GM12873 (cell line): ENCODE results near the gene TRIML2.

ENCODE experiments used
- TF ChIP-seq, protein P1 (sequence below): IDR thresholded peaks from 2 replicates; pipeline ENCODE4 v1.5.1; 2012; ENCODE audit warnings: low read depth, mild to moderate bottlenecking, moderate library complexity, low read length, control low read depth; ENCODE audit not compliant: insufficient read depth; ENCODE audit errors: missing control alignments

Gene TRIML2, protein sequence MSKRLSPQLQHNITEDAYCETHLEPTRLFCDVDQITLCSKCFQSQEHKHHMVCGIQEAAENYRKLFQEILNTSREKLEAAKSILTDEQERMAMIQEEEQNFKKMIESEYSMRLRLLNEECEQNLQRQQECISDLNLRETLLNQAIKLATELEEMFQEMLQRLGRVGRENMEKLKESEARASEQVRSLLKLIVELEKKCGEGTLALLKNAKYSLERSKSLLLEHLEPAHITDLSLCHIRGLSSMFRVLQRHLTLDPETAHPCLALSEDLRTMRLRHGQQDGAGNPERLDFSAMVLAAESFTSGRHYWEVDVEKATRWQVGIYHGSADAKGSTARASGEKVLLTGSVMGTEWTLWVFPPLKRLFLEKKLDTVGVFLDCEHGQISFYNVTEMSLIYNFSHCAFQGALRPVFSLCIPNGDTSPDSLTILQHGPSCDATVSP

DNA sequence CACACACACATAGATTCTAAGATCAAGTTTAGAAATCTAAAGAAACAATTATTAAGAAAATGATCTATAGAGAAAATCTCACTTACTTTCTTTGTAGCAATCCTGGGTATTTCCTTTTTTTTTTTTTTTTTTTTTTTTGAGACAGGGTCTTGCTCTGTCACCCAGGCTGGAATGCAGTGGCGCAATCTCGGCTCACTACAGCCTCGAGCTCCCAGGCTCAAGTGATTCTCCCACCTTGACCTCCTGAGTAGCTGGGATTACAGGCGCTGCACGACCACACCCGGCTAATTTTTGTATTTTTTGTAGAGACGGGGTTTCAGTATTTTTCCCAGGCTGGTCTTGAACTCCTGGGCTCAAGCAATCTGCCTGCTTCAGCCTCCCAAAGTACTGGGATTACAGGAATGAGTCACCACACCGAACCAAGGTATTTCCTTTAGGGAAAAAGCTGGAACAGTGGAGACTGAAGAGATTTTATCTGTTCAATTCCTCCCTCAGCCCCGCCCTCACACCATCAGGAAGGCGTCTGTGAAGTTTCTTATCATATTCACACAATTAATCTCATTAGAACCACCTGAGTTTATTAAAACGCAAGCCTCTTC lies at the start of gene TRIML2:
Gene TRIML2 (minus strand): TSS at position 447 of the 599 bp plus-strand sequence. CDS start 4,235 bp downstream, outside the sequence.
- TF ChIP-seq, protein P1, sequence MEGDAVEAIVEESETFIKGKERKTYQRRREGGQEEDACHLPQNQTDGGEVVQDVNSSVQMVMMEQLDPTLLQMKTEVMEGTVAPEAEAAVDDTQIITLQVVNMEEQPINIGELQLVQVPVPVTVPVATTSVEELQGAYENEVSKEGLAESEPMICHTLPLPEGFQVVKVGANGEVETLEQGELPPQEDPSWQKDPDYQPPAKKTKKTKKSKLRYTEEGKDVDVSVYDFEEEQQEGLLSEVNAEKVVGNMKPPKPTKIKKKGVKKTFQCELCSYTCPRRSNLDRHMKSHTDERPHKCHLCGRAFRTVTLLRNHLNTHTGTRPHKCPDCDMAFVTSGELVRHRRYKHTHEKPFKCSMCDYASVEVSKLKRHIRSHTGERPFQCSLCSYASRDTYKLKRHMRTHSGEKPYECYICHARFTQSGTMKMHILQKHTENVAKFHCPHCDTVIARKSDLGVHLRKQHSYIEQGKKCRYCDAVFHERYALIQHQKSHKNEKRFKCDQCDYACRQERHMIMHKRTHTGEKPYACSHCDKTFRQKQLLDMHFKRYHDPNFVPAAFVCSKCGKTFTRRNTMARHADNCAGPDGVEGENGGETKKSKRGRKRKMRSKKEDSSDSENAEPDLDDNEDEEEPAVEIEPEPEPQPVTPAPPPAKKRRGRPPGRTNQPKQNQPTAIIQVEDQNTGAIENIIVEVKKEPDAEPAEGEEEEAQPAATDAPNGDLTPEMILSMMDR: no peak

DNA sequence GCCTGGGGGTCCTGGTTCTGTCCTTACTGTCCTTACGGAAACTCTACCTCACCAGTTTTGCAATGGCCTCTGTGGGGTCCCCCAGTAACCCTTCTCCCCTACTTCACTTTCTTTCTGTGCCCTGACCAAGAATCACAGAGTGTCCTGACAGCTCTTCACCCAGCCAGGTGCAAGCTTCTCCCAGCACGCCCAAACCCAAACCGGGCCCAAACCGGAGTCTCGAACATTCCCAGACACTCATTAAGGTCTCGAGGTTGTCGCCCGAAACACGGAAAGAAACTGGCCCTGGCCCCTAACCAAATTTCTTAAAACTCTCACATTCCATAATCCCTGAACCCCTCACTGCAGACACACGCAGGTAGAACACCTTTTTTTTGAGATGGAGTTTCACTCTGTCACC lies 48.9 kb upstream of the TRIML2 start:
- TF ChIP-seq, protein P1: no peak

DNA sequence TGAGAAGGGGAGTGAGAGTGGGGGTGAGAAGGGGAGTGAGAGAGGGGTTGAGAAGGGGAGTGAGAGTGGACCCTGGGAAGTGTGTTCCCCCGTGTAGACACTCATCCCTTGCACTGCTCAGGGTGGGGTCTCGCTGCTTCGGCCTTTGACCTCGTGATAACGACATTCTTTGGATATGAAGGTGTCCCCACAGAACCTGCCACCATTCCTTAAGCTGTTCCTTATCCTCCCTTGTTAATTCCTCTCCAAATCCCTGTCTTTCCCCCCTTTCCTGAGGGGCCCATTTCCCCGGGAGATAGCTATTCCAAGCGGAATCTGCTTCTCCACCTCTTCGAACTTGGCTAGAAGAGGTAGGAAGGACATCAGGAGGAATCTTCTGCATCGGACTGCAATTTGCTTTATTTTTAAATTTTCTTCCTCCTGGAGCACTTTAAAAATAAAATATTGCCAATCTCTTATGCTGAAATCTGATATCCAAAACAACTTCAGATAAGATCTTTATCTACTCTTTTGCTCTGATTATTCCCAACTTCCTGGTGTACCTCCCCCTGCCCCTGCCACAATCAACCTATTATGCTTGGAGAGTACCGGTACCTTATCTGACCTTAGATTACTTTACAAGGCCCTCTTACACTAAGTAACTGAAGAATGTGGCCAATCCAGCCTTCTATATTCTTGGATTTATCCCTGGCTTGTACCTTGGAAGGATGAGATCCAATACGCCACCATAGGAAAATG lies 45.4 kb upstream of the TRIML2 start:
- TF ChIP-seq, protein P1: no peak

DNA sequence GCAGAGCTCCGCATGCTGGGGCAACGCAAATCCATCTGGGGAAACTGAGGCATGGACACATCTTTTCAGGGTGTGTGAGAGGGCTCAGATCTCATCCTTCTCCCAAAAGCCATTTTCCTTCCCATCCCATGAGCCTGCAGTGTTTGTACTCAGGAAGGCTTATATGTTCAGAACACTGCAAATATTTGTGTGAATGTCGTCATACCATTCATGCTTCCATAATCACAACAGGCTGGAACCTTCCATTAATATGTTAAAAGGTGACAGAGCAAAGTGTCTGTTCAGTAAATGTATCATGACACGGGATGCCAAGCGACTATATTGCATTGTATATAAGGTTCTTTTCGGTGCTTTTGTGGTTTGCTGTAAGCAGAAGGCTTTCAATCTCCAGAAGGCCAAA lies 38.4 kb upstream of the TRIML2 start:
- TF ChIP-seq, protein P1: no peak

DNA sequence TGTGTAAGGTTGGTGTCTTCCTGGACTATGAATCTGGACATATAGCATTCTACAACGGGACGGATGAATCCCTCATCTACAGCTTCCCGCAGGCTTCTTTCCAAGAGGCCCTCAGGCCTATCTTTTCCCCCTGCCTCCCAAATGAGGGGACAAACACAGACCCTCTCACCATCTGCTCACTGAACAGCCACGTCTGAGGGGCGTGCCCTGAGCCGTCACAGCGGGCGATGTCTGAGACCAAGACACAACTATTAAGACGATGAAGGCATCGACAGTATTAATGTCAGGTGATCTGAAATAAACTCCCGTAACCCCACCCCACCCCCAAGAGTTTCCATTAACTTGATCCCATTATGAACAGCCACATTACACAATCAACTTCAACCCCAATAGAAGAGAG lies 37.8 kb upstream of the TRIML2 start:
- TF ChIP-seq, protein P1: no peak

DNA sequence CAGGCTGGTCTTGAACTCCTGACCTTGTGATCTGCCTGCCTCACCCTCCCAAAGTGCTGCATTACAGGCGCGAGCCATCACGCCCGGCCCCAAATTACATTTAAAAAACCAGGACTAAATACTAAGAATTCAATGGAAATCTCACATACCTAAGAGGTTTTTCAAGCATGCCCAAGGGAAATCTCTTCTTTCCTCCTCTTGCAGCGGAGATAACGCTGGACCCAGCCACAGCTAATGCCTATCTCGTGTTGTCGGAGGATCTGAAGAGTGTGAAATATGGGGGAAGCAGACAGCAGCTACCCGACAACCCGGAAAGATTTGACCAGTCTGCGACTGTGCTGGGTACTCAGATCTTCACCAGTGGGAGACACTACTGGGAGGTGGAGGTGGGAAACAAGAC lies 37.2 kb upstream of the TRIML2 start:
- TF ChIP-seq, protein P1: no peak

DNA sequence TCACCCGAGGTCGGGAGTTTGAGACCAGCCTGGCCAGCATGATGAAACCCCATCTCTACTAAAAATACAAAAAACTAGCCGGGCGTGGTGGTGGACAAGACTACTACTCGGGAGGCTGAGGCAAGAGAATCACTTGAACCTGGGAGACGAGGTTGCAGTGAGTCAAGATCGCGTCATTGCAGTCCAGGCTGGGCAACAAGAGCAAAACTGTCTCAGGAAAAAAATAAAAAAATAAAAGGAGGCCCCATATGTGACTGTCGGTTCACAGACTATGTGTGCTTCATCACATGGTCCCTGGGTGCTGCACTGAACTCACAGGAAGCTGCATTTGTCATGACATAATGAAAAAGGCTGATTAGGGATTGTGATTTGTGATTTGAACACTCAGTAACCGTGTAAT lies 36.2 kb upstream of the TRIML2 start:
- TF ChIP-seq, protein P1: no peak
